ENCODE results near the gene EML6. TPM values are rescaled to one million over a fixed set of nuclear protein-coding genes. Genes with fewer than 3 reads are reported as not detected.

Gene EML6
- total and polyA plus RNA-seq, 10 of the 15 experiments (the other 5 are each of a cell fraction or from before 2014, with no cell fraction given), result 0.09 to 0.67 (median 0.21) TPM

GRCh38 chr2:54912893-54913292 is 189.4 kb downstream of the EML6 start:
- H3K9me3 ChIP-seq (replicated peaks; ENCODE audit: control insufficient read depth, insufficient read depth, low read length), result no peaks in the 10 kb centered on the region
- TF ChIP-seq FOXM1 (IDR thresholded peaks at IDR 0.05; ENCODE audit: low read depth, low read length), result no peak
- TF ChIP-seq PKNOX1 (IDR thresholded peaks at IDR 0.05), result no peak
- TF ChIP-seq ETV6 (conservative IDR thresholded peaks at IDR 0.05 in 1 of 2, IDR thresholded peaks at IDR 0.05 in 1 of 2; ENCODE audit: borderline replicate concordance in 1 of 2, low read depth in 1 of 2), result no peak
- TF ChIP-seq CEBPB (IDR thresholded peaks at IDR 0.05; ENCODE audit: borderline replicate concordance in 1 of 2, low read depth in 2 of 2, low read length in 2 of 2), result no peak
- no peak for TF ChIP-seq MLLT1 (IDR thresholded peaks at IDR 0.05)
- TF ChIP-seq MXI1 (IDR thresholded peaks at IDR 0.05; ENCODE audit: low read depth, low read length), result no peak
- TF ChIP-seq ELK1 (IDR thresholded peaks at IDR 0.05; ENCODE audit: low read depth, low read length), result no peak
- TF ChIP-seq RELA (IDR thresholded peaks at IDR 0.05; ENCODE audit: borderline replicate concordance, partially characterized antibody), result no peak
- no peak for TF ChIP-seq MYB (IDR thresholded peaks at IDR 0.05; ENCODE audit: borderline replicate concordance, low read depth, low read length)
- TF ChIP-seq CTCF (IDR thresholded peaks at IDR 0.05 in 2 of 3, conservative IDR thresholded peaks at IDR 0.05 in 1 of 3; ENCODE audit: control insufficient read depth in 2 of 3, extremely low read depth in 1 of 3, insufficient read depth in 1 of 3, low read depth in 3 of 3, low read length in 3 of 3), result no peak
- TF ChIP-seq USF1 (IDR thresholded peaks at IDR 0.05; ENCODE audit: borderline replicate concordance, extremely low read length, insufficient read depth, low read depth, low read length), result no peak
- no peak for TF ChIP-seq KAT2A (conservative IDR thresholded peaks at IDR 0.05; ENCODE audit: control insufficient read depth, low read depth, low read length)
- TF ChIP-seq PAX8 (IDR thresholded peaks at IDR 0.05), result no peak
- no peak for TF ChIP-seq SRF (IDR thresholded peaks at IDR 0.05; ENCODE audit: low read depth in 2 of 2, low read length in 2 of 2)
- no peak for TF ChIP-seq ZBTB33 (IDR thresholded peaks at IDR 0.05)
- intact Hi-C loops (cut with micrococcal nuclease; ENCODE audit: unreplicated experiment), result no loop called here
- no peaks in the 10 kb centered on the region for H3K4me1 ChIP-seq (ENCODE audit: control insufficient read depth, insufficient read depth, low read length)
- ChIA-PET CTCF (no interaction called here), RAD21 (ENCODE audit: unreplicated experiment) (no interaction called here), POLR2A (no interaction called here), SMC1A (ENCODE audit: uncharacterized antibody, unreplicated experiment) (interaction anchor here (0.6 to 0.7 kb wide), 2 partner anchors 12 to 22 kb away, joined by 3 read pairs; no protein-coding TSS in a partner anchor)
- H3K9ac ChIP-seq (ENCODE audit: control insufficient read depth, insufficient read depth, low read length), result no peak overlapping the region
- H4K20me1 ChIP-seq (ENCODE audit: control insufficient read depth, insufficient read depth), result no peaks in the 10 kb centered on the region
- no peaks in the 10 kb centered on the region for H3K79me2 ChIP-seq (ENCODE audit: control insufficient read depth, insufficient read depth, low read length)
- H2AFZ ChIP-seq (ENCODE audit: control insufficient read depth, low read depth, low read length), result no peak overlapping the region
- H3K4me2 ChIP-seq (ENCODE audit: control insufficient read depth, insufficient read depth), result no peak overlapping the region
- ATAC-seq (no peak), FAIRE-seq (no peak), DNase-seq (ENCODE audit: low read depth, low spot score) (no peak)
- H3K27me3 ChIP-seq (replicated peaks in 1 of 2; ENCODE audit: control insufficient read depth in 2 of 2, insufficient read depth in 2 of 2, low read length in 1 of 2), result no peaks in the 10 kb centered on the region; a peak in 1 of 4 replicates
- in situ Hi-C loops (cut with MboI), result no loop called here
- no TSS peak for BruUV-seq (replicated peaks)
- H3K27ac ChIP-seq (ENCODE audit: control insufficient read depth, insufficient read depth), result no peak overlapping the region
- H3K4me3 ChIP-seq, result no peak overlapping the region
- WGBS (ENCODE audit: insufficient coverage, insufficient replicate concordance, low lambda C conversion rate, missing lambda C conversion rate), result 0% methylated on average over 1 of the region's 1 CpG
- no peaks in the 10 kb centered on the region for H3K36me3 ChIP-seq (ENCODE audit: control insufficient read depth in 2 of 2, insufficient read depth in 2 of 2, low read length in 1 of 2)

All from GM12878 (cell line).